HEK293T (cell line): Measurements from ENCODE around the gene RND1.

Experiments used
- ARNT ChIP-seq: fragments of 450-650 bp; IDR thresholded peaks from 2 replicates; pipeline ENCODE4 v1.6.1; 2017; ENCODE audit warnings: mild to moderate bottlenecking
- BHLHE40 ChIP-seq: fragments of 450-650 bp; IDR thresholded peaks from 2 replicates; pipeline ENCODE4 v1.6.1; 2016; ENCODE audit warnings: mild to moderate bottlenecking, moderate library complexity, borderline replicate concordance
- ELF4 ChIP-seq: fragments of 450-650 bp; IDR thresholded peaks from 2 replicates; pipeline ENCODE4 v1.6.1; 2017; ENCODE audit warnings: antibody characterized with exemption
- FOXK2 ChIP-seq: fragments of 450-650 bp; IDR thresholded peaks from 2 replicates; pipeline ENCODE4 v1.6.1; 2016; ENCODE audit warnings: mild to moderate bottlenecking
- FOXM1 ChIP-seq: fragments of 450-650 bp; IDR thresholded peaks from 2 replicates; pipeline ENCODE4 v1.6.1; 2017; ENCODE audit warnings: mild to moderate bottlenecking, borderline replicate concordance
- HDGF ChIP-seq: fragments of 450-650 bp; IDR thresholded peaks from 2 replicates; pipeline ENCODE4 v1.6.1; 2017; ENCODE audit warnings: antibody characterized with exemption, borderline replicate concordance
- SP1 ChIP-seq: fragments of 450-650 bp; IDR thresholded peaks from 2 replicates; pipeline ENCODE4 v1.6.1; 2017
- SUZ12 ChIP-seq: fragments of 450-650 bp; IDR thresholded peaks from 2 replicates; pipeline ENCODE4 v1.6.1; 2016; ENCODE audit warnings: mild to moderate bottlenecking
- TARDBP ChIP-seq: fragments of 450-650 bp; IDR thresholded peaks from 2 replicates; pipeline ENCODE4 v1.6.1; 2016

- TF ChIP-seq FOXM1: no peak
- TF ChIP-seq SP1: no peak
- TF ChIP-seq ARNT: no peak
- TF ChIP-seq FOXK2: no peak
- TF ChIP-seq HDGF: no peak
- TF ChIP-seq ELF4: no peak
- TF ChIP-seq TARDBP: no peak
- no peak for TF ChIP-seq SUZ12
- TF ChIP-seq BHLHE40: no peak
These were observed 17.3 kb upstream of the RND1 start for GRCh38 chr12:48882972-48883304.
